Type B pancreatic cell (in vitro differentiated cells): ENCODE results near the gene TNFRSF13B. TPM values are rescaled to one million over a fixed set of nuclear protein-coding genes. Genes with fewer than 3 reads are reported as not detected.
A peak's percentile ranks its signal among the peaks of the same experiment; 100 is the strongest.
"Not testable (repeated sequence)": the region's sequence is repeated elsewhere in the genome, so short reads cannot be mapped to it uniquely, and the experiment has no call there.

Source experiments
- DNase-seq: peaks from one replicate; pipeline ENCODE4 v3.0.0; 2021; ENCODE audit warnings: mixed read lengths; ENCODE audit not compliant: unreplicated experiment; ENCODE audit errors: extremely low spot score
- H3K27ac Mint-ChIP-seq: 2 replicates; pipeline ENCODE4 v1.8.0; 2021; ENCODE audit warnings: mild to moderate bottlenecking, mixed read lengths
- H3K27me3 Mint-ChIP-seq: 2 replicates; pipeline ENCODE4 v1.8.0; 2021; ENCODE audit warnings: mixed read lengths
- H3K36me3 Mint-ChIP-seq: 2 replicates; pipeline ENCODE4 v1.8.0; 2021; ENCODE audit warnings: mixed read lengths
- H3K4me1 Mint-ChIP-seq: one replicate; pipeline ENCODE4 v1.8.0; 2021; ENCODE audit warnings: mixed read lengths; ENCODE audit not compliant: unreplicated experiment
- H3K4me3 Mint-ChIP-seq: 2 replicates; pipeline ENCODE4 v1.8.0; 2021; ENCODE audit warnings: mild to moderate bottlenecking, mixed read lengths
- H3K9me3 Mint-ChIP-seq: 2 replicates; pipeline ENCODE4 v1.8.0; 2021; ENCODE audit warnings: mixed read lengths
- CTCF ChIP-seq: fragments of 200-600 bp; sonication (generic); conservative IDR thresholded peaks from 2 replicates; pipeline ENCODE4 v1.5.0; 2021; ENCODE audit warnings: antibody characterized with exemption, mild to moderate bottlenecking
- total RNA-seq: library from RNA; stranded (reverse); gene quantifications from 2 replicates; pipeline ENCODE4 v1.2.1, GENCODE V29; 2021; ENCODE audit warnings: low replicate concordance

Gene TNFRSF13B
- total RNA-seq, 1 donor from 2014 or later, result not detected

DNA sequence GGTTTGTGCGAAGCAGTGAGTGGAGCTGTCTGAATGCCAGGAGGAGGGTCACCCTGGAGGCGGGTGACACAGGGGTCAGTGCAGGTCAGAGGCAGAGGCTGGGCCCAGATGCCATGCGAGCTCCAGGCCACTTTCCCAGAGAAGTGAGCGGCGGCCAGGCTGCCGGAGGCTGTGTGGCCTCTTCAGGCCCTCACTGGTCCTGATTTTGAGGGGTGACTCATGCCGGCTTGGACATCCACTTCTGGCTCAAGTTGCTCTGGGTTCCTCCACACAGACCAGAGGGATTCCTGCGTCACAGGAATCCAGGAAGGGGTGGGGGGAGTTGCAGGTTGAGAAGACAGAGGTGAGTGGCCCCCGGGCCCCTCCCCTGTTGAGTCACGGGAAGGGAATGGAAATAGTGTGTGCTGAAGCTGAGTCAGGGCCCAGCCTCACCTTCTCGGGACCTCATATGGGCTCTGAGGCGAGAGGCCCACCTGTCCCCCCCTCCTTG is 38.7 kb upstream of the TNFRSF13B start:
- not testable (repeated sequence) for H3K27me3 Mint-ChIP-seq, H3K4me1 Mint-ChIP-seq, H3K27ac Mint-ChIP-seq, H3K4me3 Mint-ChIP-seq, H3K36me3 Mint-ChIP-seq, DNase-seq, H3K9me3 Mint-ChIP-seq

GRCh38 chr17:17009972-17010371 is 38.1 kb upstream of the TNFRSF13B start:
- not testable (repeated sequence) for H3K4me3 Mint-ChIP-seq, H3K36me3 Mint-ChIP-seq, H3K27me3 Mint-ChIP-seq, H3K9me3 Mint-ChIP-seq, H3K4me1 Mint-ChIP-seq, DNase-seq
- peak overlapping the region; percentile 82 for H3K27ac Mint-ChIP-seq

DNA sequence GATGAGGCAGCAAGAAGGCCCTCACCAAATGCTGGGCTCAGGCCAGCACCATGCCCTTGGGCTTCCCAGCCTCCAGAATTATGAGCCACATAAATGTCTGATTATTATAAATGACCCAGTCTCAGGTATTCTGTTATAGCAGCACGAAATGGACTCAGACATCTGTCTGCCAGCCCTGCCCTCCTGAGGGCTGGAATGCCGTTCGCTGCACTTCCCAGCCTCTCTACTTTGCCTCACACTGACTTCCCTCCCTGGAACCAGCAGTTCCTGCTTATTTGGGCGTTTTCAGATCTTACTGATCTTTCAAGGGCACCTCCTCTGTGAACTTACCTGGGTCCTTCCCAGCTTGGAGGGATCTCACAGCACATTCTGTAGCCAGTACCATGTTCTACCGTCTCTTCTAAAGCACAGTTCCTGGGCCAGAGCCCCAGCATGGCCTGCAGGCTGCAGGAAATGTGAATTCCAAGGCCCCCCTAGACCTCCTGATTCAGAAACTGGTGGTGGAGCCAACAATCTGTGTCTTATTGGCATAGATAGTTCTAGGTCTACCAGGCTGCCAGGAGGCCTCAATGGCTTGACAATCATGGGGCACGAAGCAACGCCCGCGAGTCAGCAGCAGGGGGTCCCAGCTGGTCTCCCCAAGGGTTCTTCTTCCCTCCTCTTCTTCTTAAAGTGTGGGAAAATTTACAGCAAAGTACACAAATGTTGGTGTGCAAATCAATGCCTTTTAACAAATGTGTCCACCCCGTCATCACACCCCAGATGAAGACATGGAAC is 36.9 kb upstream of the TNFRSF13B start:
- H3K27me3 Mint-ChIP-seq, H3K9me3 Mint-ChIP-seq, DNase-seq, H3K4me3 Mint-ChIP-seq, H3K36me3 Mint-ChIP-seq, H3K4me1 Mint-ChIP-seq: not testable (repeated sequence)
- H3K27ac Mint-ChIP-seq, result peak overlapping the region; percentile 76

DNA sequence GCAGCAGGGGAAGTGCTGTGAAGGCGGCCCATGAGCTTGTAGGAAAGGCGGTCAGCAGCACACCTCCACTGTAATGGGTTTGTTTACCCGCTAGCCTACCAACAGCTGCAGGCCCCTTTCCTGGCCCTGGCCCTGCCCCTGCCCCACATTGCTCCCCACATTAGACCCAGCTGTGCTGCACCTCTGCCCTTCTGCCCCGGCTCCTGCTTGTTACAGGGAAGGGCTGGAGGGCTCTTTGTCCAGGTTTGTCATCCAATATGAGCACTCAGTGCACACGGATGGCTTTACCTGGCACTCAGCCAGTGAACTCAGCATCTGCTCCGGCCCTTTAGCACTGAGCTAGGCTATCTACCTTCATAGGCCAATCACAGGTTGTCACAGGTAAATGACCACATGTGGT is 36.0 kb upstream of the TNFRSF13B start:
- not testable (repeated sequence) for DNase-seq, H3K4me3 Mint-ChIP-seq, H3K9me3 Mint-ChIP-seq, H3K4me1 Mint-ChIP-seq, H3K27me3 Mint-ChIP-seq, H3K36me3 Mint-ChIP-seq, H3K27ac Mint-ChIP-seq

GRCh38 chr17:17004997-17005614 is 33.2 kb upstream of the TNFRSF13B start:
- H3K27ac Mint-ChIP-seq, result not testable (repeated sequence)

GRCh38 chr17:17004251-17004996 is 32.5 kb upstream of the TNFRSF13B start:
- Mint-ChIP-seq H3K27ac (no peak overlapping the region), H3K4me1 (peaks cover 4% of the 10 kb centered on the region), H3K36me3 (no peaks in the 10 kb centered on the region), H3K4me3 (no peak overlapping the region), H3K27me3 (peaks cover 5% of the 10 kb centered on the region), H3K9me3 (no peaks in the 10 kb centered on the region)
- no peak for TF ChIP-seq CTCF
- no peak for DNase-seq

More at GRCh38 chr17:17004997-17005614, 33.2 kb upstream of the TNFRSF13B start:
- not testable (repeated sequence) for H3K36me3 Mint-ChIP-seq, H3K4me1 Mint-ChIP-seq, H3K27me3 Mint-ChIP-seq, DNase-seq, H3K9me3 Mint-ChIP-seq, H3K4me3 Mint-ChIP-seq

DNA sequence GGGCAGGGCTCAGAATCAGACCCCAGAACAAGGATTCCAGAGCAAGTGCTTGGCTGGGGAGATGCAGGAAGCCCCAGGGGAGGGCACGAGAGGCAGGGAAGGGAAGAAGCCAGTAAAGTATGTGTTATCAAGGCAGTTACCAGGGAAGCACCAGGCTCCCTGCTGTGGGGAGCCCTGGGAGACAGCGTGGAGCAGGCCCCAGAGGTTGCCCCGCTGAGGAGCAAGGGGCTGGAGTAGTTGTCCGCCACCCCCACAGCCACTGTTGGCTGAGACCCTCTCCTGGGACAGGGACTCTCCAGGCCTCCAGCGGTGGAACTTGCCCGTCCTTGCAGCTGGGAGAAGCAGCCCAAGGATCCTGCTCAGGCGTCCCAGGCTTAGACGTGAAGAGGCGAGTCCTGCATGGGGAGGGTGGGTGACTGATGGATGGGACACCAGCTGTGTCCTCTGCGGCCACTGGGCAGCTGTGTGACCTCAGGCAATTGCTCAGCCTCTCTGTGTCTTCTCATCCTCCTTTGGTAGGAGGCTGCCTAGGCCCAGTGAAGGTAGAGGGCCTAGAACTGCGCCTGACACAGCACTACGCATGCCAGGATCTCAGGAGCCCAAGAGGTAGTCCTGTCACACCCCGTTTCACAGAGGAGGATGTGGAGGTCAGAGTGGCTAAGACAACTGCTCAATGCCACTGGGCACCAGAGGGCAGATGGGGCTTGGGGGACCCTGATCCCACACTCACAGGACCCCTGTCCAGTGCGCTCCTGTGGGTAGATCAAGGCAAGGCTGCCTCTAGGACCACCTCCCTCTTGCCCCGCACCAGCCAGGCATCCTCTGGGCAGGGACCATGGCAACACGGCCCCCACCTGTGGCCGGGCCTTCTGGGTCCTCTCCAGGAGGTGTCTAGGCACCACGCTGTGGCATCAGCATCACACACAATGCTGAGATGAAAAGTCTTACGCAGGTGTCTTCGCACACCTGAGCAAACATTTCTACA is 31.1 kb upstream of the TNFRSF13B start:
- H3K27ac Mint-ChIP-seq, H3K36me3 Mint-ChIP-seq, H3K27me3 Mint-ChIP-seq, DNase-seq, H3K4me1 Mint-ChIP-seq, H3K4me3 Mint-ChIP-seq, H3K9me3 Mint-ChIP-seq: not testable (repeated sequence)

DNA sequence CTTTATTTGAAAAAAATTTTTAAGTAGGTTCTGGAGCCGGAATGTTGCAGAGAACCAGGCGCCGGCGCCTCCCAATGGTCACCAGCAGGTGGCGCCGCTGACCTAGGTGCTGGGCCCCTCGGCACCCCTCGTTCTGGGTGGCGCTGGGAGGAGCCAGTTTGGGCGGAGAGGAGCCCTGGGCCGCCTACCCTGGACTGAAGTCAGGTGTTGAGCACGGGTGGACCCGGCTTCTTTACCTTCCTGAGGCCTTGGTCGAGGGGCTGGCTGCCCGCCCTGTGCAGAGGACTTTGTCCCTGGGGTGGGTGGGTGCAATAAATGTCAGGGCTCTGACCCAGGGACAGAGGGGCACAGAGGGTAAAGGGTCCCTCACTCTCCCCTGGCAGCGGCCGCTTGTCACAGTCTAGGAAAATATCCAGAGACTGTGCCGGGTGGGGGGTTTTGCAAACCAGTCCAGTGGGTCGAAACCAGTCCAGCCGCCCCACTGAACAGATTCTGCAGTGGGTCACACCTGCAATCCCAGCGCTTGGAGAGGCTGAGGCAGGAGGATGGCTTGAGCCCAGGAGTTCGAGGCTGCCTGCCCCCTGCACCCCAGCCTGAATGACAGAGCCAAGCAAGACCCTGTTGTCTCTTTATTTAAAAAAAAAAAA is 30.1 kb upstream of the TNFRSF13B start:
- Mint-ChIP-seq H3K9me3 (no peaks in the 10 kb centered on the region), H3K4me3 (no peak overlapping the region), H3K27ac (no peak overlapping the region), H3K27me3 (peaks cover 5% of the 10 kb centered on the region), H3K36me3 (no peaks in the 10 kb centered on the region), H3K4me1 (peaks cover 4% of the 10 kb centered on the region)
- DNase-seq, result peak; percentile 88
- peak; percentile 99 for TF ChIP-seq CTCF
